Subcutaneous adipose tissue (tissue), 4 donors: ENCODE results near the gene RNF41. TPM values are rescaled to one million over a fixed set of nuclear protein-coding genes. Genes with fewer than 3 reads are reported as not detected.

Source experiments
- total RNA-seq, 4 donors: library from RNA; depleted of rRNA; stranded (reverse); fragments of >200 nt; gene quantifications; one replicate each; pipeline ENCODE4 v1.1.0, GENCODE V29; 2016
- TF ChIP-seq, protein P1 (sequence below): fragments of 450-650 bp; IDR thresholded peaks from one replicate; pipeline ENCODE4 v1.5.1; 2016; ENCODE audit warnings: low read depth, mild to moderate bottlenecking, control low read depth, antibody characterized with exemption, moderate library complexity

Gene RNF41
- total RNA-seq, 4 donors from 2014 or later, result 64.3 to 101 (median 84.9) TPM

DNA sequence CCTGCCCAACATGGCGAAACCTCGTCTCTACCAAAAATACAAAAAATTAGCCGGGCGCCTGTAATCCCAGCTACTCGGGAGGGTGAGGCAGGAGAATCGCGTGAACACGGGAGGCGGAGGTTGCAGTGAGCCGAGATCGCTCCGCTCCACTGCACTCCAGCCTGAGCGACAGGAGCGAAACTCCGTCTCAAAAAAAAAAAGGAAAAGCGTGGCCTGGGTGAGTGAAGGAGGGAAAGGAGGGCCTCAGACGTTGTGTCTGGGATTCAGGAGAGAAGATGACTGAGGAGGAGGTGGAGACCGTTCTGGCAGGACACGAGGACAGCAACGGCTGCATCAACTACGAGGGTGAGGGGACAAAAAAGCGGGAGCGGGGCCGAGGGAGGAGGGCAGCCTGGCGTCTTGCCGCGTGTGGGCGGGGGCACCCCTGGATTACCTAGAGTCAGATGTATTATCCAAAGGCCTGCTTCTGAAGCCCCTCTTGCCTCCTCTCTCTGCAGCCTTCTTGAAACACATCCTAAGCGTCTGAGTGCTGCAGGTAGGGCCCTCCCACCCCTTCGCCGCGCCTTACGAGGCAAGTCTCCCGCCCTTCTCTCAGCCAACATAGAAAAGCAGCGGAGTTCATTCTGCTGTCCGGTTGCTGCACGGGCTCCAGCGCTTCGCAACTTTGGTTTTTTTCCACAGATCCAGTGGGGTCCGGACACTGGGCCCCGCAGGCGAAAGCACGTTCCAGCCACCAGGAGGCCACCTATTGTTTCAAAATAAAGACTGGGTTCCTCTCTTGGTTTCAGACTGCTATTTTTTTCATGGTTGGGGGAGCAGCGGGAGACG lies 64.3 kb downstream of the RNF41 start:
- TF ChIP-seq, protein P1, sequence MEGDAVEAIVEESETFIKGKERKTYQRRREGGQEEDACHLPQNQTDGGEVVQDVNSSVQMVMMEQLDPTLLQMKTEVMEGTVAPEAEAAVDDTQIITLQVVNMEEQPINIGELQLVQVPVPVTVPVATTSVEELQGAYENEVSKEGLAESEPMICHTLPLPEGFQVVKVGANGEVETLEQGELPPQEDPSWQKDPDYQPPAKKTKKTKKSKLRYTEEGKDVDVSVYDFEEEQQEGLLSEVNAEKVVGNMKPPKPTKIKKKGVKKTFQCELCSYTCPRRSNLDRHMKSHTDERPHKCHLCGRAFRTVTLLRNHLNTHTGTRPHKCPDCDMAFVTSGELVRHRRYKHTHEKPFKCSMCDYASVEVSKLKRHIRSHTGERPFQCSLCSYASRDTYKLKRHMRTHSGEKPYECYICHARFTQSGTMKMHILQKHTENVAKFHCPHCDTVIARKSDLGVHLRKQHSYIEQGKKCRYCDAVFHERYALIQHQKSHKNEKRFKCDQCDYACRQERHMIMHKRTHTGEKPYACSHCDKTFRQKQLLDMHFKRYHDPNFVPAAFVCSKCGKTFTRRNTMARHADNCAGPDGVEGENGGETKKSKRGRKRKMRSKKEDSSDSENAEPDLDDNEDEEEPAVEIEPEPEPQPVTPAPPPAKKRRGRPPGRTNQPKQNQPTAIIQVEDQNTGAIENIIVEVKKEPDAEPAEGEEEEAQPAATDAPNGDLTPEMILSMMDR, result no peak

DNA sequence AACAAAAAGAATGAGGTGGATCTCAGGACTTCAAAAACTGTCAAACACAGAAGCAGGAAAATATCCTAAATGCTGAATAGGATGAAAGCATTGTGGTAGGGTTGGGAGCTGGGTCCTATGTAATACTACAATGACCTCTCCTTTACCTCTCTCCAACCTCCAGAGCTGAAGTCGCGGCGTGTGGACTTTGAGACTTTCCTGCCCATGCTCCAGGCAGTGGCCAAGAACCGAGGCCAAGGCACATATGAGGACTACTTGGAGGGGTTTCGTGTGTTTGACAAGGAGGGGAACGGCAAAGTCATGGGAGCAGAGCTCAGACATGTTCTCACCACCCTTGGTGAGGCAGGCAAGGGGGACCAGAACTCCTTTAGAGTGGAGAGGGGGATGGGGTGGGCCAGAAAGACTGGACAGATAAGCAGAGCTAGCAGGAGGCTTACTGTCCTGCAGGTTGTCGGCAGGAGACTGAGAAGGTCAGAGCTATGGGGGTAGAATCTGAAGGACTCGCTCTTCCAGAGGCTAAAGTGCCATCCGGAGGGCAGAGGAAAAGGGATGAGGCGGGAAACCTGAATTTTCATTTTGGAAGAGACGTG lies 66.4 kb downstream of the RNF41 start:
- TF ChIP-seq, protein P1, result no peak

DNA sequence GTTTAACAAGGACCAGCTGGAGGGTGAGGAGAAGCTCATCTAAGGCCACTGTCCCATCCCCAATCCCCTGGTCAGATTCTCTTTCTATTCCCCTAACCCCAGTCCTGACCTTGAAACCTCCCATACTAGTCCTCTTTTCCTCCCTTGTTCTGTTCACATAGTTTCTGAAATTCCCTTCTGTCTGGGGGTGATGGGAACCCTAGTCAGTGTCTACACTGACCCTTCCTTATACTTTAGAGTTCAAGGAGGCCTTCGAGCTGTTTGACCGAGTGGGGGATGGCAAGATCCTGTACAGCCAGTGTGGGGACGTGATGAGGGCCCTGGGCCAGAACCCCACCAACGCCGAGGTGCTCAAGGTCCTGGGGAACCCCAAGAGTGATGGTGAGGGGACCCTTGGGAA lies 66.9 kb downstream of the RNF41 start:
- TF ChIP-seq, protein P1, result no peak

DNA sequence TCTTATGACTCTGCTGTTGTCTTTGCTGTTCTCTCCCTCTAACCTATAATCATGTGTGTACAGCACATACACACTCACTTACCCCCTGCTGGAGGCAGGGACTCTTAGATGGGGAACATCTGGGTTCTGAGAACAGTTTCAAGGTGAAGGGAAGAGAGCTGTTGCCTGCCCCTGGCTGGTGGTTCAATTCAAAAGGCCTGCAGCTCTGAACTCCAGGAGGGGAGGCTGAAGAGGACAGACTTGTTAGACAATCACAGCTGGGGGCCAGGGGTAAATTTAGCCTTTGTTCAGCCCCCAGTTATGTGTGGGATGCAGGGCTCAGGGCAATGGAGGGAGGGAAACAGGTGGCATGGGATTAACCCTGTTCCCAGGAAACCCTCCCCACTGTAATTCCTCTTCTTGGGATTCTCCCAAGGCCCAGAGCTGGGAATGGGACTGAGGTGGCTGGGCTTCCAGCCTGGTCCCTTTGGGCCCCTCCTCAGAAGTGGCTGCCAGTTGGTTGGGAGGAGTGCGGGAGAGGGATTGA lies 67.4 kb downstream of the RNF41 start:
- TF ChIP-seq, protein P1, result no peak

DNA sequence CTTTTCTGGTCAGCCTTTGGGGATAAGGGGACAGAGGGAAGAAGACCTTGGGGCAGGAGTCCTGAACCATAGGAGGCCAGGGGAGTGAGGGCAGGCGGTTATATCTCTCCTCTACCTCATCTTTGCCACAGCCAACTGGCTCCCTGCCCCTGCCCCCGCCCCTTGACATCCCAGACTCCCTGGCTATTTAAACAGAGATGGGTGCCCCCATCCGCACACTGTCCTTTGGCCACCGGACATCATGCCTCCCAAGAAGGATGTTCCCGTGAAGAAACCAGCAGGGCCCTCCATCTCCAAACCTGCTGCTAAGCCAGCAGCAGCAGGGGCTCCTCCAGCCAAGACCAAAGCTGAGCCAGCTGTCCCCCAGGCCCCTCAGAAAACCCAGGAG lies 68.0 kb downstream of the RNF41 start:
- TF ChIP-seq, protein P1, result no peak

DNA sequence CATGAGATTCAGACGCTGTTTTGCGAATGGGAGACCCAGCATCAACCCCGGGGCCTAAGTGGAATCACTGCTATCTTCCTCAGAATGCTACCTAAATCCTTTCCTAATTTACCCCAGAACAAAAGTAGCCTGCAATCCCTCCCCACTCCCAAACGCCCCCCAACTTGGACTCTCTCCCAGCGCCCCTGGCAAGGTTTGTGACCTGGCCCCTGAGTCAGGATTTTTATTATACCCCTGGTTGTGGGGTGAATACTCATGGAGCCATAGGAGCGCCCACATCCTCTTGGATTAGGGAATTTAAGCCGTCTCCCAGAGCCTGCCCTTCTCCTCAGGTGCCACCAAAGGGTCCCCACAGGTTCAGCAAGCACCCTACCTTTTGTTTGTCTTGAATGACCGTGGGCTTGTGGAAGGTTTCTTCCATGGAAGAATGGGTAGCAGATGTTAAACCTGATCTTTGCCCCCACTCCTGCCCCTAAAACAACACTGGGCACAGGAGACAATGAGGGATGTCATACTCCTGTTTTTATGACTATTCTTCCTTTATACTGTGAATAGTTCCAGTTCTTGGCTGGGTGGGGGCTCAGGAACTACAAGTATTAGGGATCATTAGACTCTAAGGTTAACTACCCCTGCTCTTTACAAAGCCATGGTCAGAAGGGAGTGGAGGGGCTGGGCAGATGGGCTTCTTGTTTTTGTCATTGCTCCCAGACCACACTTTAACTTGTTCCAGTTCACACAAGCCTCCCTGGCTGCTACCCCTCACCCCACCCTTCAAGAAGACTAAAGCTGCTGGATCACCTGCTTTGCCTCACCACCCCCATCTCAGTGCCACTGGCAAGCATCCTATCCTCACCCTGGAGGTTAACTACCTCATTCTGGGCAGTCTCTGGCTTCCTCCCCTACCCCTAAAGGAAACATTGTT lies 68.7 kb downstream of the RNF41 start:
- TF ChIP-seq, protein P1, result no peak

Other genes with a start within 250 kb of the RNF41 start
- gene RAB5B, start 247.8 kb downstream of the RNF41 start, total RNA-seq, result 10 to 100 TPM; 55.4 to 70.9 (median 63.1) TPM
- 10 to 100 TPM; 12.9 to 44.5 (median 30.4) TPM for gene SUOX, start 224.6 kb downstream of the RNF41 start, total RNA-seq
- gene IKZF4, start 200.9 kb downstream of the RNF41 start, total RNA-seq, result 10 to 100 TPM in 2 of 4 donors, 1 to 10 TPM in 2; 2.9 to 16.6 (median 7.8) TPM
- gene RPS26, start 180.0 kb downstream of the RNF41 start, total RNA-seq, result 100 to 1,000 TPM; 346 to 891 (median 730) TPM
- gene ERBB3, start 141.8 kb downstream of the RNF41 start, total RNA-seq, result 1 to 10 TPM in 1 of 4 donors, under 1 TPM in 3; 0.34 to 2.6 (median 0.66) TPM
- gene PA2G4, start 117.4 kb downstream of the RNF41 start, total RNA-seq, result 10 to 100 TPM; 60.9 to 99.1 (median 87.1) TPM
- 1,000 to 10,000 TPM; 2,735 to 3,575 (median 3,131) TPM for gene RPL41, start 105.3 kb downstream of the RNF41 start, total RNA-seq
- 1 to 10 TPM; 3.2 to 5.1 (median 3.5) TPM for gene ZC3H10, start 103.7 kb downstream of the RNF41 start, total RNA-seq
- gene ESYT1, start 93.7 kb downstream of the RNF41 start, total RNA-seq, result 100 to 1,000 TPM; 147 to 522 (median 280) TPM
- 10 to 100 TPM; 12.2 to 36.0 (median 24.7) TPM for gene MYL6B, start 69.3 kb downstream of the RNF41 start, total RNA-seq
- gene MYL6, start 63.6 kb downstream of the RNF41 start, total RNA-seq, result 1,000 to 10,000 TPM; 1,882 to 4,580 (median 2,293) TPM
- gene SMARCC2, start 32.4 kb downstream of the RNF41 start, total RNA-seq, result 100 to 1,000 TPM in 3 of 4 donors, 10 to 100 TPM in 1; 73.6 to 125 (median 118) TPM
- gene NABP2, start 2.4 kb upstream of the RNF41 start, total RNA-seq, result 10 to 100 TPM; 12.6 to 25.3 (median 19.1) TPM
- gene SLC39A5, start 8.1 kb upstream of the RNF41 start, total RNA-seq, result not detected
- 10 to 100 TPM; 14.3 to 24.1 (median 19.9) TPM for gene ANKRD52, start 36.5 kb upstream of the RNF41 start, total RNA-seq
- gene COQ10A, start 45.0 kb upstream of the RNF41 start, total RNA-seq, result 10 to 100 TPM in 3 of 4 donors, 1 to 10 TPM in 1; 9.3 to 18.3 (median 12.4) TPM
- gene CS, start 78.4 kb upstream of the RNF41 start, total RNA-seq, result 100 to 1,000 TPM; 107 to 278 (median 141) TPM
- gene CNPY2, start 94.1 kb upstream of the RNF41 start, total RNA-seq, result 10 to 100 TPM; 59.7 to 76.7 (median 64.7) TPM
- gene PAN2, start 112.1 kb upstream of the RNF41 start, total RNA-seq, result 10 to 100 TPM; 29.9 to 47.3 (median 31.7) TPM
- 1 to 10 TPM in 1 of 4 donors, not detected in 3; 1.0 TPM for gene IL23A, start 117.0 kb upstream of the RNF41 start, total RNA-seq
- gene STAT2, start 138.2 kb upstream of the RNF41 start, total RNA-seq, result 100 to 1,000 TPM in 3 of 4 donors, 10 to 100 TPM in 1; 86.7 to 274 (median 213) TPM
- not detected for gene APOF, start 140.9 kb upstream of the RNF41 start, total RNA-seq
- 1 to 10 TPM; 3.1 to 8.3 (median 4.8) TPM for gene TIMELESS, start 227.5 kb upstream of the RNF41 start, total RNA-seq
- gene MIP, start 232.7 kb upstream of the RNF41 start, total RNA-seq, result not detected
- 1 to 10 TPM; 1.5 to 3.2 (median 1.8) TPM for gene SPRYD4, start 246.7 kb upstream of the RNF41 start, total RNA-seq